Activated naive CD8-positive, alpha-beta T cell treated with anti-CD3 and anti-CD28 coated beads for 36 hours (primary cell): ENCODE data around the gene PDE6A. TPM values are rescaled to one million over a fixed set of nuclear protein-coding genes. Genes with fewer than 3 reads are reported as not detected.

Experiments used
- total RNA-seq, 2 experiments: library from RNA; stranded (reverse); gene quantifications; one replicate each; pipeline ENCODE4 v1.2.3, GENCODE V29; 2021

The PDE6A gene
- total RNA-seq, 2 experiments from 2014 or later, result not detected

Other genes with a start within 250 kb of the PDE6A start
- gene PPARGC1B, start 214.5 kb downstream of the PDE6A start, total RNA-seq, result 10 to 100 TPM; 10.6 to 10.9 TPM
- 1 to 10 TPM; 6.6 TPM for gene SLC26A2, start 16.0 kb upstream of the PDE6A start, total RNA-seq
- gene TIGD6, start 55.9 kb upstream of the PDE6A start, total RNA-seq, result 1 to 10 TPM; 1.7 to 1.9 TPM
- gene HMGXB3, start 55.9 kb upstream of the PDE6A start, total RNA-seq, result 10 to 100 TPM; 36.7 to 38.3 TPM
- not detected for gene CSF1R, start 141.8 kb upstream of the PDE6A start, total RNA-seq
- gene PDGFRB, start 211.1 kb upstream of the PDE6A start, total RNA-seq, result 1 to 10 TPM; 1.1 to 1.5 TPM
- gene CDX1, start 222.0 kb upstream of the PDE6A start, total RNA-seq, result not detected
- not detected for gene SLC6A7, start 245.3 kb upstream of the PDE6A start, total RNA-seq